Measurements from ENCODE around the gene SCN4A.
"Not testable (repeated sequence)": the region's sequence is repeated elsewhere in the genome, so short reads cannot be mapped to it uniquely, and the experiment has no call there.

The SCN4A gene

GRCh38 chr17:63972796-63973195, at the start of gene SCN4A:
Gene SCN4A (minus strand): TSS chr17:63972918. CDS start chr17:63972841, 77 bp downstream.
- no peak for DNase-seq (ENCODE audit: low read depth in 2 of 2)

DNA sequence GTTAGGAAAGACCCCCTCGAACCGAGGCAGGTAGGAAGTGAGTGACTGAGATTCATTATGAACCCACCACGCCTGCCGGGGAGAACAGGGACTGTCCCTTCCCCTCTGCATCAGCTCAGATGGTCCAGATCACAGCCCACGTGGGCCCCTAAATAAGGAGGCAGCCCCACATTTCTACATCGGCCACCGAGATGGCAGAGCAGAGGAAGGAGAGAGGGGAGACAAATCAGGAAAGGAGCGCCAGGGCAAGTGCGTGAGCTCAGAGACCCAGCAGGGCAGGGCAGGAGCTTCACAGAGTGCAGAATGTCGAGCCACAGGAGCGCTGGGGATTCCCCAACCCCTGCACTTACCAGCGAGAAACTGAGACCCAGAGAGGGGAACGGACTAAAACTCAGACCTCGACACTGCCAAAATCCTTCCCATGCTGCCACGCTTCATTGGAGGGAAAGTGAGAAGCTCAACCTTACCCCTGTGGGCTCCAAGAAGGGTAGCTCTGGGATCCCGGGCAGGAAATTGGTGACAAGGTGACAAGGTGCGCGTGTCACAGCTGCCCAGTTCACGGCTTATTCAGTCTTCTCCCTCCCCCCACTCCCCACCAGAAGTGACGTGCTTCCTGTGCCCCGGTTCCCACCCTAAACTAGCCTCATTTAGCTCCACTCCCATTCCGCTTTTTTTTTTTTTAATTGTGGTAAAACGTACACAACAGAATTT, 47.5 kb upstream of the SCN4A start, which contains the start of gene ICAM2:
ICAM2 (minus strand) TSS at position 578 of the 711 bp plus-strand sequence. CDS start 13,942 bp downstream, outside the sequence.
- DNase-seq (ENCODE audit: low read depth in 2 of 2): peak; percentile 73 to 74

DNA sequence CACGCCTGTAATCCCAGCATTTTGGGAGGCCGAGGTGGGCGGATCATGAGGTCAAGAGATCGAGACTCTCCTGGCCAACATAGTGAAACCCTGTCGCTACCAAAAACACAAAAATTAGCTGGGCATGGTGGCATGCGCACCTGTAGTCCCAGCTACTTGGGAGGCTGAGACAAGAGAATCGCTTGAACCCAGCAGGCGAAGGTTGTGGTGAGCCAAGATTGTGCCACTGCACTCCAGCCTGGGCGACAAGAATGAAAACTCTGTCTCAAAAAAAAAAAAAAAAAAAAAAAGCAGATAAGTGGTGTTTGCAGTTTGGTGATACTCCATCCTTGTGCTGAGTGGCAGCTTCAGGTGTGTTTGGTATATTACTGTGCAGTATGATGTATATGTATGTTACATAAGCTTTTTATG, 46.8 kb upstream of the SCN4A start:
- not testable (repeated sequence) for DNase-seq (ENCODE audit: low read depth in 2 of 2)

DNA sequence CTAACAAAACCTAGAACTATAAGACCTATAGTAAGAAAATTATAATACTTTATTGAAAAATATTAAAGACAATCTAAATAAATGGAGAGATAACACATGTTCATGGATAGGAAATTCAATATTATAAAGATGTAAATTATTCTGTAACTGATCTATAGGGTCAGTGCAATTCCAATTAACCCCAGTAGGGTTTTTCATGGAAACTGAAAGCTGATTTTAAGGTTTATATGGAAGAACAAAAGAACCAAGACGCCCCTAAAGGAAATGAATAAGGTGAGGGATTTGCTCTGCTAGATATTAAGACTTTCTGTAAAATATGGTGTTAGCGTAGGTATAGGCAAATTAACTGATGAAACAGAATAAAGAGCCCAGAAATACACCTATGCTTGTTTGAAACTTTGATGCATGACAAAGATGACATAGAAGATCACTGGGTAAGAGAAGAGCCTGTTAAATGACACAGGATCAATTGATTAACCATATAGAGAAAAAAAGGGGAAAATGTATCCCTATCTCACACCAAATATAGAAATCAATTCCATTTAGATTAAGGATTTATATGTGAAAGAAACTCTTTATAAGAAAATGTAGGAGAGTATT, 44.8 kb upstream of the SCN4A start:
- no peak for DNase-seq (ENCODE audit: low read depth in 2 of 2)

DNA sequence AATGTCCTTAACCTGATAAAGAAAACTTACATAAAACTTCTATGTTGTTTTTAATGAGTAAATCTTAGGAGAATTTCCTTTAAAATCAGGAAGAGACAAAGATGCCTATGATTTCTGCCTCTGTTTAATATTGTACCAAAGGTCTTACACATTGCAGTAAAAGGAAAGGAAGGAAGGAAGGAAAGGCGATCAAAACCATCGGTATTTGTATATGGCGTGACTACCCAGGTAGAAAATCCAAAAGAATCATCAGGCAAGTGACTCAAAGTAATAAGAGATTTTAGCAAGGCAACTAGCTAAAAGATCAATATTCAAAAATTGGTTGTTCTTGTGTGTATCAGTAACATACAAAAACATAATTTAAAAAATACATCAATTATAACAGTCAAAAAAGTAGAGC, 44.3 kb upstream of the SCN4A start:
- DNase-seq (ENCODE audit: low read depth in 2 of 2): no peak

DNA sequence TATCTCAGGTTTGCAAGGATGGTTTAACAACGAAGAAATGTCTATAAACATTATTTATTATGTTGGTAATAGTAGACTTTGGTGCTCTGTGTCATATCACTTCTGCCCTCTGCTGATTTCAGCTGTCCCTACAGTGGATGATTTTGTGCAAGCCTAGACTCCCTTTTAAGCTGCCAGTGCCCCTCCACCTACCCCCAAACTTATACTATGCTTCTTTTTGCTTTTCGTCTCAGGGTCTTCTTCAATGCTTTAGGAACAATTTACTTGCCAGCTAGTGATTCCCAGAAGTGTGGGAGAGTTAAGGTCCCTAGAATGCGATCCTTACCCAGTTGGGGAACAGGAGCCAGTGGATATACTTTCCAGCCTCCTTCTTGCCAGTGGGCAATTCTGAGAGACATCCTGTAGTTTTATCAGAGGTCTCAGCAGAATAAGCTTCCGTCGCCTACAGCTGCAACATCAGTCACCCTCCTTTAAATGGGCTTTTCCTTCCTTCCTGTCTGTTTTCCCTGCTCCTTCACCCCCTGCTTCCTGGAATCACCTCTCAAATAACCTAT, 43.6 kb upstream of the SCN4A start:
- no peak for DNase-seq (ENCODE audit: low read depth in 2 of 2)

DNA sequence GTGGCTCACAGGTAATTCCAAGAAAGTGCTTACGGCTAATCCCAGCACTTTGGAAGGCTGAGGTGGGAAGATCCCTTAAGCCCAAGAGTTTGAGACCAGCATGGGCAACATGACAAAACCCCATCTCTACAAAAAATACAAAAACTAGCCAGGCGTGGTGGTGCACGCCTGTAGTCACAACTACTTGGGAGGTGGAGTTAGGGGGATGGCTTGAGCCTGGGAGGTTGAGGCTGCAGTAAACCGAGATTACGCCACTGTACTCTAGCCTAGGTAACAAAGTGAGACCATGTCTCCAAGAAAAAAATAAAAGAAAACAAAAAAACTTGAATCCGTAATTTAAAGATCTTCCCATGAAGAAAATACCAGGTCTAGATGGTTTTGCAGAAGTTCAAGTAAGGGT, 42.7 kb upstream of the SCN4A start:
- no peak for DNase-seq (ENCODE audit: low read depth in 2 of 2)

DNA sequence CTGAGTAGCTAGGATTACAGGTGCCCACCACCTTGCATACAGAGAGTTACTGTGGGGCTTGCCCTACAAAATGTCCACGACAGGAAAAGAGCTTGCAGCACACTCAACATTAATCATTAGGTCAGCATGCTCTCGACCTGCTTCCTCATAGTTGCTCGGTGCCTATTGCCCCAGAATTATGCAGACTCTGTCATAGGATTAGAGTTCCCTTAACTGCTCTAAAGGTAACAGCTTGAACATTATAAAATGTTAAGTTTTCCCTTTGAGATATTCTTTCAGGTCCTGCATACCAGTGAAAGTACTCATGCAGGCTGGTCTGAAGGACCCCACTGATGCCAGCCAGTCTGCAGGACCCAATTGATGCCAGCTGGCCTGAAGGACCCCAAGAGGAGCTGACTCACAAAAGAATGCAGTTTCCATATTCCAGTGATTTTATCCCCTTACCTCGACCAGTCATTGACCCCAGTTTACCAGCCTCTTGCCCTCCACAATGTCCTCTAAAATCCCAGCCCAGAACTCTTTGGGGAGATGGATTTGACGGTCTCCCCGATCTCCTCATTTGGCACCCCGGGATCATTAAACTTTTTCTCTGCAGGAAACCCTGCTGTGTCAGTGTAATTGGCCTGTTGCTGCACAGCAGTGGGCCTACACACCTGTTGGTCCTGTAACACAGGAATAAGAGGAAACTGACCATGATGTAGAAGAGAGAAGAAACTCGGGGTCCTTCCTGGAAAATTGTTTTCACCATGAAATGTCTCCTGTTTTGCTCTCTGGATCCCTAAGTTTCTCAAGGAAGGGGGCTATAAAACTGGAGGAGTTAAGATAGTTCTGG, 37.1 kb upstream of the SCN4A start:
- DNase-seq (ENCODE audit: low read depth in 2 of 2): no peak

DNA sequence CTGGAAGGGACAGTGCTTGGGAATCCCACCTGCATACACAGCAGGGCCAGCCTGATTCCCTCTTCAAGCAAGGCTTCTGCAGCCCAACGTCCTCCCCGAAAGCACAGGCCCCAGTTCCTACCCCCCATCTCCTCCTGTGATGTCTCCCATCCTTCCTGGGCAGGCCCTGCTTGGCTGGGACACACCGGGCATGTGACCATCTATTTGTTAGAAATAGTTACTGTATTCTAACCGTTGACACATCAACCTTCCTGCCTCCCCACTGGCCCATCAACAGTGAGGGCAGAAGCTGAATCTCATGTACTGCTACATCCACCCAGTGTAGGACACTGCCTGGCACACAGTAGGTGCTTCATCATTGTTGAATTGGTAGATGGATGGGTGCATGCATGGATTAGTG, 36.1 kb upstream of the SCN4A start:
- DNase-seq (ENCODE audit: low read depth in 2 of 2): no peak

GRCh38 chr17:64008346-64008745, 35.6 kb upstream of the SCN4A start:
- no peak for DNase-seq (ENCODE audit: low read depth in 2 of 2)

DNA sequence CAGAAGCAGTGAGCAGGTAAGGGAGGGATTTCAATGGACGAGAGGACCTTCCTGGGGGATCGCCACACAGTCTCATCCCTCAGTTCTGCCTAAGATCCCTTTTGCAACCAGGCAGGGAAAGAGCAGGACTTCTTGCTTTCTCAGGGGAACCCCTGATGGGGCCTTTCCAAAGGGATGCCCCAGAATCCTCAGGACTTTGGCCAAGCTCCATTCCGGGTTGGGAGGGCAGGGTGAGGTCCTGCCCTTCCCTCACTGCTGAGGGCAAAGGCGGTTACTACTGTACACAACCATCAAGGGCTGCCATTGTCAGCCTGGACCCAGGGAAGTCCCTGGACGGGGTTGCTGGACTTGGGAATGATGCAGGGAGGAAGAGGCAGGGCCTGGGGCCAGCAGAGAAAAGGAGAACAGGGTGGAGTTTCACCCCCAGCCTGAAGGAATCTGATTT, 35.1 kb upstream of the SCN4A start:
- DNase-seq (ENCODE audit: low read depth in 2 of 2): no peak

- DNase-seq (ENCODE audit: low read depth in 2 of 2): not testable (repeated sequence)
Measured at GRCh38 chr17:64007089-64007837, 34.5 kb upstream of the SCN4A start.

DNA sequence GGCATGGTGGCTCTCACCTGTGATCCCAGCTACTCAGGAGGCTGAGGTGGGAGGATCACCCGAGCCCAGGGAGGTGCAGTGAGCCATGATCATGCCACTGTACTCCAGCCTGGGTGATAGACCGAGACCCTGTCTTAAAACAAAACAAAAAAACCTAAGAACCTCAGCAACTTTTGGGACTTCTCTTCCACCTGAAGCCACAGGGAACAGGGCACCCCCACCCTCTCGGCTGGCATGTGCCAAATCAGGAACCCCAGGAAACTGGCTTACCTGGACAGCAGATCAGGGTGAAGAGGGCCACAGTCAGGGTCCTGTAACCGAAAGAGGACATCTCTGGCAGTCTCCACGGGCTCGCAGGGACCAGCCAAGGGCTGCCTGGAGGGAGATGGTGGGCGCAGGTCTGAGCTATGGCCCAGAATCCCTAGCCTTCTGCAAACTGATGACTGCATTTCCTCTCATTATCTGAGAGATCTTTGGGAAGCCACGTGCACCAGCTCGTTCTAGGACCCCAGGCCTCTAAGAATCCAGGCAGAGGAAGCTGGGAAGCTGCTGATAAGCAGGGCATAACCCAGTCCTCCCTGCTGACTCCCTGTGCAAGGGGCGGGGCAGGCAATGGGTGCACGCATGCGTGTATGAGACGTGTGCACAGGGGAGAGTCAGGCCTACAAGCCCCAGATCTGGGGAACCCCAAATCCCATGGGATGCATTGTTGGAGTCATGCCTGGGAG, 33.8 kb upstream of the SCN4A start:
- no peak for DNase-seq (ENCODE audit: low read depth in 2 of 2)

DNA sequence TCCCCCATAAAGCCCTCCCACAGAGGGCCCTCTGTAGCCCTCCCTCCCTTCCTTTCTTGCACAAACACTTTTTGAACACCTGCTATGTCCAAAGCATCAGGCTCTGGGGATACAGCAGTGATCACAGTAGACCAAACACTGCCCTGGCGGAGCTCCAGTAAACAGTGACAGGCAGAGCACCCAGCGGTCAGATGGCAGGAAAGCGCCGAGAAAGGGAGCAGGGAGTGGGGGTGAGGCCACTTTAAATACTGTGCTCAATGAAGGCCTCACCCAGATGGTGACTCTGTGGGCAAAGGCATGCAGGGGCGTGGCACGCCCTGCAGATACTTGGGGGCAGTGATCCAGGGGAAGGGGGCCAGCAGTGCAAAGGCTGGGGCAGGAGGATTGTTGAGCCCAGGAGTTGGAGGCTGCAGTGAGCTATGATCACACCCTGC, 33.0 kb upstream of the SCN4A start:
- DNase-seq (ENCODE audit: low read depth in 2 of 2): no peak

DNA sequence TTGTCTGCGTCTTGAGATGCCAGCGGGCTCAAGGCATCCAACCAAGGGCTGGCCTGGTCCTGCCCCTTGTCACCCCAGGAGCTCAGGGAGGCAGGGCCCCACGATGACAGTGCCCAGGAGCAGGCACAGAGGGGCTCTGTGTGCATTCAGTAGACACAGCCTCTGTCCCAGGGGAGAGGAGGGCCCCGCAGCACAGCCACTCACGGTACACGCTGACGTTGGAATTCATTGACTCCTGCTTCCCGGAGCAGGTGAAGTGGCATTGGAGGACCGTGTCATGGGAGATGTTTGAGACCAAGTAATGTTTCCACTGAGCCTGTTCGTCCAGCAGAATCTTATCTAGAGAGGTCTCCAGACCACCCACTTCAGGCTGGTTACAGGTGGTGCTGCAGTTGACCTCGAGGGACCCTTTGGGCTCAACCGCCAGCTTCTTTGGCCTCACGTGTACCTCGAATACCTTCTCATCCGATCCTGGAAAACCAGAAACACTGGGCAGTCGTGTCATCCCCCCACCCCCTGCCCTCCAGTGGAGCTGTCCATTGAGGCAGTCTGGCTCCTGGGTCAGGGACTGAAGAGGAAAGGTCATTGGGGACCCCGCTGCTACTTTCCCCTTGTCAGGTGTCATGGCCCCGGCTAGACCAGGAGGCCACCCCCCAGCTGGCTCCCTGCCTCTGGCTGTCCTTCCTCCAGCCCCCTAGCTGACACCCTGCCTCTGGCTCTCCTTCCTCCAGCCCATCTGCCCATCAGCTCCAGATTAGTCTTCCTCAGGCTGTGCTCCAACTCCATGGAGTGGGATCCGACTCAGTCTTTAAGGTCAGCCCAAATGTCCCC, 32.4 kb upstream of the SCN4A start:
- no peak for DNase-seq (ENCODE audit: low read depth in 2 of 2)

DNA sequence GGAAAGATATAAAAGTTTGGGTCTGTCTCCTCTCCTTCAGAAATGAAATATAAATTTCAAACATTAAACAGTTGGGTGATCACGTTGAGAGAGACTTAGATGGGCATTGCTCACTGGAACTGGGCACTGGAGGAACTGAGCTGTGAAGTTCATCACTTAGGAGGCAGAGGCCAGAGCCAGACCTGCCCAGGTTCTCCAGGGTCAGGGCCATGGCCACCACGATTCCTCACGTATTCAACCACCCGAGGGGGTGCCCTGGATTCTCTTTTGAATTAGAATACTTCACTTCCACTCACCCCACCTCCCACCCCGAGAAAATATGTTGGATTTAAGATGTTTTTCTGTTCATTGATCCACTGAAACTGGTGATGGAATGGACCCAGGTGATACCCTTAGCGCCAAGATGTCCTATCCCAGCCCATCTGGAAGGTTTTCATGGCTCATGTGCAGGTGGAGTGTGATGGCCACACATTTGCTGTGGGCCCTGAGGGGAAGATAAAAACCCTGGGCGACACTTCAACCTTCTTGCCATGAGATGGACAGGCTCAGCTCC, 31.6 kb upstream of the SCN4A start:
- no peak for DNase-seq (ENCODE audit: low read depth in 2 of 2)

- no peak for DNase-seq (ENCODE audit: low read depth in 2 of 2)
Measured at GRCh38 chr17:64003526-64004121, 30.9 kb upstream of the SCN4A start.

DNA sequence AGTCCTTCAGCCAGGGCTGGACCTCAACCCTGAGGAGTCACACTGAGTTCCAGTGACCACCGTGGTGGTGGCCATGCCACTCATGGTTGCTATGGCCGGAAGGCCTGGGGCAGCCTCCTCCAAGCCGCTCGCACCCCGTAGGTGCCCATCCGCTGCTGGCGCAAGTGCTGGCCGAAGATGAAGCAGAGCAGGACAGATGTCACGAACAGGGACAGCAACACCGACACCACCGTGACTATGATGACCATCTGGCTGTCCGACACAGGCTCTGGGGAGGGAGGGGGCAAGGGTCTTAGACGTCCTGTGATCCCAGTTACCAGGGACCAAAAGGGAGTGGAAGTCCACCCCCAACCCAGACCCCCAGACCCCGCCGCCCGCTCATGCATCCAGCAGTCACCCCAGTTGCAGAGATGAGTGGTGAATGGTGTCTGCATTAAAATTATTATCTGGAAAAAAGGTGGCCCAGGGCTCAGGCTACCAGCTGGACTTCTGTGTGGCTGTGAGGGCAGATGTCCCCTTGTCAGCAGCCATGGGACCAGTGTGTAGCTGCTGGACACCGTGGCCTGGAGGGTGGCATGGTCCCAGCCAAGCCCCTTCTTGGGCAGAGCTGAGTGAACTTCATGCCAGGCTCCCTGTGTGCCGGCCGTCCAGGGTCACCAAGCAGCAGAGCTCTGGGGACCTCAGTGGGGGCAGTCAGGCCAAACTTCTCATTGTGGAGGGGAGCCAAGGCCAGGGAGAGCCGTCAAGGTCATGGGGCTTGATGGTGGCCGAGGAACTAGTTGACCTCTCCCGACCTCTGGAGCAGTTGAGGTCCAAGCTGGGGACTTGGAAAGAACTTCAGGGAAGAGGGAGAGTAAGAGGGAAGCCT, 30.2 kb upstream of the SCN4A start:
- DNase-seq (ENCODE audit: low read depth in 2 of 2): no peak

Measured in activated CD4-positive, alpha-beta T cell treated with anti-CD3 and anti-CD28 coated beads for 24 hours (primary cell).